GM12873 (cell line): ENCODE measurements around the gene FAM131C.

Source experiments
- TF ChIP-seq, protein P1 (sequence below): IDR thresholded peaks from 2 replicates; pipeline ENCODE4 v1.5.1; 2012; ENCODE audit warnings: low read depth, mild to moderate bottlenecking, moderate library complexity, low read length, control low read depth; ENCODE audit not compliant: insufficient read depth; ENCODE audit errors: missing control alignments

The FAM131C gene

DNA sequence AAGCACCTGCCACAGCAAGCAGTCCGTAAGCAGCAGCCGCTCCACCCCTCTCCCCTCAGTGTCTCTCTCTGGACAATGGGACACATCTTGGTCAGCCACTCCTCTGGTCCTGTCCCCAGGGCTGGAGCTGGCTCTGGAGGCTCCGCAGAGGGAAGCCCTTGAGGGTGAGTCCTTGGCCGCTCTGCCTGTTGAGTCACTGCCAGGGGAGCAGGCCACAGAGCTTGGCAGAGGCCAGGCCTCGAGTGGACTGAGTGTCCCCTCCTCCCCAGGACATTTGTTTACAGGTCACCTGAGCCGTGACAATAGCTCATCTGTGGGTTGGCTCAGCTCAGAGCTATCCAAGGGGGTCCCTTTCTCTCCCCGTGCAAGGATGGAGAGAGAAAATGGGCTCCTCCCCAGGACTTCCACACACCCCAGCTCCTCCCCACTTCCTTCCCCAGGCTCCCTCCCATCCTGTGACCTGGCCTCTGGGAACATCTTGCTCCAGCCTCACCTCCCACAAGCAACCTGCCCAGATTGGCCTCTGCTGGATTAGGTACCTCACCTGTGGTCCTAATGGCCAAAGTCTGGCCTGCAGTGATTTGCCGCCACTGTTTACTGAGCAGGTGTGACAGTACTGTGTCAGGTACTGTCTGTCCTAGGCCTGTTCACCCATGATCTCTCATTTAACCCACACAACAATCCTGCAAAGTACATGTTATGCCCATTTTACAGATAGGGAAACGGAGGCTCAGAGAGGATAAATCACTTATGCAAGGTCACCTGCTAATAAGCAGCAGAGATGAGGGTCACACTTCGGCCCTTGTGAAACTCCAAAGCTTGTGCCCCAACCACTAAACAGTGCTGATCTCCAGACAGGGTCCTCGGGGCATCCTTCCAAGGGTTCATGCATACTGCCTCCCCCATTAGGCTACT lies 4.8 kb downstream of the FAM131C start:
- TF ChIP-seq, protein P1, sequence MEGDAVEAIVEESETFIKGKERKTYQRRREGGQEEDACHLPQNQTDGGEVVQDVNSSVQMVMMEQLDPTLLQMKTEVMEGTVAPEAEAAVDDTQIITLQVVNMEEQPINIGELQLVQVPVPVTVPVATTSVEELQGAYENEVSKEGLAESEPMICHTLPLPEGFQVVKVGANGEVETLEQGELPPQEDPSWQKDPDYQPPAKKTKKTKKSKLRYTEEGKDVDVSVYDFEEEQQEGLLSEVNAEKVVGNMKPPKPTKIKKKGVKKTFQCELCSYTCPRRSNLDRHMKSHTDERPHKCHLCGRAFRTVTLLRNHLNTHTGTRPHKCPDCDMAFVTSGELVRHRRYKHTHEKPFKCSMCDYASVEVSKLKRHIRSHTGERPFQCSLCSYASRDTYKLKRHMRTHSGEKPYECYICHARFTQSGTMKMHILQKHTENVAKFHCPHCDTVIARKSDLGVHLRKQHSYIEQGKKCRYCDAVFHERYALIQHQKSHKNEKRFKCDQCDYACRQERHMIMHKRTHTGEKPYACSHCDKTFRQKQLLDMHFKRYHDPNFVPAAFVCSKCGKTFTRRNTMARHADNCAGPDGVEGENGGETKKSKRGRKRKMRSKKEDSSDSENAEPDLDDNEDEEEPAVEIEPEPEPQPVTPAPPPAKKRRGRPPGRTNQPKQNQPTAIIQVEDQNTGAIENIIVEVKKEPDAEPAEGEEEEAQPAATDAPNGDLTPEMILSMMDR, result no peak

DNA sequence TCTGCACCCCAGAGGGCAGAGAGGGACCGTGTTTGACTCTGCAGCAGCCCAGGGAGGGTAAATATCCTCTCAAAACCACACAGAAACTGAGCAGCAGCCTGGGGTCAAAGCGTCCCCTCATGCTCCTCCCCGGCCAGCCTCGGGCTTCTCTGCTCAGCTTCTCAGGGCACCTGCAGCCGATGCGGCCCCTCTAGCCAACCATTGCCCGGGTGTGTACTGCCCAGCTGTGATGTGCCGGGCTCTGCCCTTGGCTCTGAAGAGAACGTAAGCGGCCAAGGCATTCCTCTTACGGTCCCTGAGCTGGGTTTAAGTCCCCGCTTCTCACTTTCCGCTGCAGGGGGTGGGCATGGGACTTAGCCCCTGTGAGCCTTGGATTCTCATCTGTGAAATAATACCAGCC lies 5.5 kb downstream of the FAM131C start:
- TF ChIP-seq, protein P1, result no peak

DNA sequence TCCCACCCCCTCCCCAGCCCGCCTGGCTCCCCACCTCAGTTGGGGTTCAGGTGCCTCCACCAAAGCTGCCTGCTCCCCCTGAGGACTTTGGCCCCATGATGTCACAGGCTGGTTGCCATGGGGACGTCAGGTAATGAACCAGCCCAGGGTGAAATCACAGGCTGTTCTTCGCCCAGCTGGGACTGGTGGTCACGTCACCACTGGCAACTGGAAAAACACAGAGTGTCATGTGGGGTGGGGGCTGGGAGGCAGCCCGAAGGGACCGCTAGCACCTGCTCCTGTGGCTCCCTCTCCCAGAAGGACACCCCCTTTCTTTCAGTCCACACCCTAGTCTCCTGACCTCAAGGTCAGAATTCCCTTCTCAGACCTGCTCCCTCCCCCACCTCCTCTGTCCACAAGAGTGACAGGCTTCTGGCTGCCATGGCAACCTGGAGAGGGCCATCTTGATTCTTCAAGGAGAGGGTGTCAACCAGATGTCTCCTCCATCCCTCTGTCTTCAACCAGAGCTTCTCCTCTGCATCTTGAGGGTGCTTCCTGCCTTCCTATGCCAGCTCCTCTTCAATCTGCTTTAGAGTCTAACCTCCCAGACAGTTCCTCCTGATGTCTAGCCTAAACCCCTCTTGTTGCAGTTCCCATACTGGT lies 6.2 kb downstream of the FAM131C start:
- TF ChIP-seq, protein P1, result no peak

DNA sequence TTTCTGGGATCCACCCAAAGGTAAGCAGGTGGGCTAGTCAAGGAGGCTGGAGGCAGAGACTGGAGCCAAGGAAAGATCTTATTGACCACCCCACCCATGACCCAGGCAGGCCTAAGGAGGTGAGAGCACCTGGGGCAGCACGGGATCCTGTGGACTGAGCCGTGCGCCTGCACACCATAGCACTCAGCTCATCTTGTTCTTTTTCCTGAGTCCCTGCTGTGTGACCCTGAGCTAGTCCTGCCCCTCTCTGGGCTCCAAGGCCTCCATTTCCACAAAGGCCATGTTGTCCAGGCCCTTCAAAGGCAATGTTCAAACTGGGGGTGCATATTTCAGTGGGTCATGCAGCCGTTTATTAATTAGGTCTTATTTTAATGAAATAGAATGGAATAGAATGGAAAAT lies 7.2 kb downstream of the FAM131C start:
- TF ChIP-seq, protein P1, result no peak

DNA sequence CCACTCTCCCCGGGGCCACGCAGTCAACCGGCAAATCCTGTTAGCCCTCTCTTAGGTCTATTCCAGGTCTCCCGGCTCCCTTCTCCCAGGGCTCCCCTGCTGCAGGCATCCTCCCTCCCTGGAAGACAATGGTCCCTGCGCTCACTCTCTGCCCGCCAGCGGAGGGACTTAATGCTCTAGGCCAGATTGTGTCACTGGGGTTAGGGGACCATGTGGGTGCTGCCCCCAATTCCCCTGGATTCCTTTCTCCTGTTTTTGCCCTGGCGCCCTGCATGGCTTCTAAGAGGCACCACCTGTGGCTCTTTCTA lies 8.2 kb downstream of the FAM131C start:
- TF ChIP-seq, protein P1, result no peak

DNA sequence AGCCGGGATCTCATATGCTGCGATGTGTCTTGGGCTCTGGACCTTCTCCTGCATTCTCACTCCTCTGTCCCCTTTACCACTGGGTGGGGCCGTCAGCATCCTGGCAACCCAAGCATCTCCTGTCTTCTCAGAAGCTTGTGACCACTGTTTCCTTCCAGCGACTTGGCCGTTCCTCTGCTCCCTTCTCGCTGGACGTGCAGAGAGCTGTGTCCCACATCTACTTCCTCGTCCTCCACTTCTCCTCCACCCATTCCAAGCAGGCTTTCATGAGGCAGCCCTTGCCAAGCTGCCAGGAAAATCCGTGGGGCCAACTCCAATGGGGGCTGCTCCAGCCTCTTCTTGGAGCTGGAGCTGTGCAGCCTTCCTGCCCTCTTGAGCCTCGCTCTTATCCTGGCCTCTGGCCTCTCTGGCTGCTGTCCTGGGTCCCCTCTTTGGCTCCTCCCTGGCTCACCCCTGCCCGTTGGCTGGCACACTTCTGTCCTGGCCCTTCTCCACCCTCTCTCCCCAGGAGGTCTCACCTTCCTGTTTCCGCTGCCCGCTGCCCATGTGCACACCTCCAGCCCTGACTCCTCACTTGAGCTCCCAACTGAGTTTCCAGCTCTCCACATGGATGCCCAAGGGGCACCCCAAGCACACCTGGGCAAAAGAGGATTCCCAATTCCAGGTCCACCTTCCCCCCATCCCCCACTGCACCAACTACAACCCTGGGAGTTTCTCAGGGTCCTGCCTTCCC lies 8.7 kb downstream of the FAM131C start:
- TF ChIP-seq, protein P1, result no peak

DNA sequence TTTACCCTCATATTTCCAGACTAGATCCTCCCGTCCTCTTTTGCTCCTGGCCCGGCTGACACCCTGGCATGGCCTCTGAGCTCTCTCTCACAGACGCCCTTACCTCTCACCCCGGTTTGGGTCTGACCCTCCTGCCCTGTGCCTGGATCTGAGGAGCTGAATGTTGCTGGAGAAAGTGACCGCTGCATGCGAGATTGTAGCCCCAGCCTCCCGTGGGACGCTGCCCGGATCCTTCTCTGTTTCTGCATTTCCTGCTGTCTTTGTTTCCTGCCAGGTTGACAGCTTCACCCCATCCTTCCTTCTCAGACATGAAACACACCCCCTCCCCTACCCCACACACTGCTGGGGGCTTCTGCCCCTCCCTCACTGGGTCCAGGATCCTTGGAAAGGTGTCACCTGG lies 9.5 kb downstream of the FAM131C start:
- TF ChIP-seq, protein P1, result no peak
